CD8-positive, alpha-beta memory T cell (primary cell): ENCODE measurements around the gene VAMP8. TPM values are rescaled to one million over a fixed set of nuclear protein-coding genes. Genes with fewer than 3 reads are reported as not detected.
"Not testable (repeated sequence)": the region's sequence is repeated elsewhere in the genome, so short reads cannot be mapped to it uniquely, and the experiment has no call there.

Experiments
- CTCF ChIA-PET: fragments of 350-600 bp; sonication (Branson Sonifier 250); formaldehyde crosslinking; loops from one replicate; lab custom pipeline; 2021; ENCODE audit warnings: antibody characterized with exemption; lab: Charles Lee
- POLR2A ChIA-PET: fragments of 350-600 bp; sonication (Branson Sonifier 250); formaldehyde crosslinking; loops from one replicate; lab custom pipeline; 2021; ENCODE audit warnings: antibody characterized with exemption; lab: Charles Lee
- DNase-seq, 5 donors: peaks; one replicate each; pipeline versions ENCODE4 v3.0.0 to v3.0.0-alpha.2; 2020 to 2022; ENCODE audit warnings: mixed read lengths in 1 of 5
- H3K27ac ChIP-seq: one replicate; pipeline ENCODE4 v1.7.0; 2013; ENCODE audit warnings: low read depth, mild to moderate bottlenecking, low read length, moderate library complexity
- H3K27me3 ChIP-seq: 2 replicates; pipeline ENCODE4 v1.7.0; 2013; ENCODE audit warnings: low read length, mild to moderate bottlenecking; ENCODE audit not compliant: insufficient read depth, poor library complexity, severe bottlenecking
- H3K36me3 ChIP-seq: 2 replicates; pipeline ENCODE4 v1.7.0; 2013; ENCODE audit warnings: mild to moderate bottlenecking, low read length, moderate library complexity; ENCODE audit not compliant: insufficient read depth
- H3K4me1 ChIP-seq: 2 replicates; pipeline ENCODE4 v1.7.0; 2013; ENCODE audit warnings: mild to moderate bottlenecking, low read length, moderate library complexity; ENCODE audit not compliant: insufficient read depth
- H3K4me3 ChIP-seq: 2 replicates; pipeline ENCODE4 v1.7.0; 2013; ENCODE audit warnings: mild to moderate bottlenecking, low read length
- H3K9me3 ChIP-seq: 2 replicates; pipeline ENCODE4 v1.7.0; 2013; ENCODE audit warnings: mild to moderate bottlenecking, low read length
- H3K27ac Mint-ChIP-seq, 8 donors: one replicate each; pipeline ENCODE4 v1.8.0; 2020 to 2021; ENCODE audit warnings: mixed read lengths in 8 of 8, mild to moderate bottlenecking in 6 of 8, inconsistent platforms in 3 of 8, moderate library complexity in 3 of 8
- H3K27me3 Mint-ChIP-seq, 2 donors: one replicate each; pipeline ENCODE4 v1.8.0; 2020 to 2021; ENCODE audit warnings: mixed read lengths in 2 of 2, mild to moderate bottlenecking in 1 of 2, moderate library complexity in 1 of 2
- H3K36me3 Mint-ChIP-seq, 3 donors: one replicate each; pipeline ENCODE4 v1.8.0; 2020 to 2021; ENCODE audit warnings: mixed read lengths in 3 of 3, inconsistent platforms in 1 of 3, mild to moderate bottlenecking in 1 of 3
- H3K4me1 Mint-ChIP-seq, 3 donors: one replicate each; pipeline ENCODE4 v1.8.0; 2020 to 2021; ENCODE audit warnings: mixed read lengths in 3 of 3, inconsistent platforms in 1 of 3, mild to moderate bottlenecking in 1 of 3
- H3K4me3 Mint-ChIP-seq, 7 donors: one replicate each; pipeline ENCODE4 v1.8.0; 2020 to 2021; ENCODE audit warnings: mixed read lengths in 7 of 7, mild to moderate bottlenecking in 6 of 7, moderate library complexity in 4 of 7, inconsistent platforms in 2 of 7
- H3K9me3 Mint-ChIP-seq, 5 donors: one replicate each; pipeline ENCODE4 v1.8.0; 2020 to 2022; ENCODE audit warnings: mixed read lengths in 5 of 5, mild to moderate bottlenecking in 3 of 5, moderate library complexity in 2 of 5, inconsistent platforms in 1 of 5
- polyA plus RNA-seq: library from polyadenylated mRNA; unstranded; fragments of 300-500 nt; fragmentation: Illumina TruSeq; gene quantifications from one replicate; pipeline ENCODE4 v1.2.3, GENCODE V29; 2021
- total RNA-seq, 2 experiments: library from RNA; stranded (reverse); gene quantifications; one replicate each; pipeline ENCODE4 v1.2.3, GENCODE V29; 2021

Gene VAMP8
- total and polyA plus RNA-seq, 3 experiments from 2014 or later: 94.4 to 355 (median 95.4) TPM

DNA sequence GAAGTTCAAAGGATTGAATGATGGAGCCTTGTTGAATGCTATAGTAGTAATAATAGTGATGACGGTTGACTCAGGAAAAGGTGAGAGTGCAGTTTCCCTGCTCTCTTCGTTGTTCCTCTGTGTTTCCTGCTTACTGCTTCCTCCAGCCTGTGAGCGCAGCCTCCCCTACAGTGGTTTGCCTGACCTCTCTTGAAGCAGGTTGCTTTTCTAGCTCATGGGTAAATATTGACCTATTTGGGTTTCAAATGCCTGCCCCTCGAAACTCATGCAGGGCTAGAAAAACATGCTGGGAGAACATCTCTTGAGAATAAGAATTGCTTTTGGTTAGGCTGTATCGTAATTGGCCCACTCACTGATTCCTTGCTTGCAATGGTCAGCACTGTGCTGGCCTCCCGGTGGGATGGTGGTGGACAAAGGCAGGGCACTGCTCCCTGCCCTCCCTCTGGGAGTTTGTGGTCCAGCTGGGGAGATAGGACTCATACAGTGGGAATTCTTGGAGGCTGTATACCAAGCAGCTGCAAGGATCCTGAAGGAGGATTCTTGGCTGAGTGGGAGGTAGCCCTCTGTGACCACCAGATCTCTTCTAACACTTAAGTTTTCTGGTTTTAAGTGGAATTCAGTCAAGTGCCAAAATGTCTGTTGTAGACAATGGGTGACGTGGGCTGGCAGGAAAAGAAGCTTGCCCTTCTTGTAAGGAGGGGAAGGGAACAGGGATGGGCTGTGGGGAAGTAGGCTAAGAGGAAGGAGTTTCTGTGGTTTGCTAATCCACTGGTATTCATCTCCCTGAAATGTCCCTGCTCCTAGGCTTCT is 12.8 kb downstream of the VAMP8 start:
- ChIA-PET POLR2A (interaction anchor here (0.7 kb wide), 1 partner anchor 20 kb away, joined by 8 read pairs; no protein-coding TSS in a partner anchor), CTCF (no interaction called here)
- Mint-ChIP-seq H3K9me3 (no peaks in the 10 kb centered on the region), H3K4me1 (peaks cover 37 to 42% (median 37%) of the 10 kb centered on the region in 3 donors), H3K27ac (peak overlapping the region in 6 of 8 donors; percentile 0 to 80 (median 30)), H3K27me3 (peaks cover 0 to 1% of the 10 kb centered on the region in 2 donors), H3K4me3 (peak overlapping the region in 1 of 7 donors; percentile 22), H3K36me3 (peaks cover 0 to 3% (median 0%) of the 10 kb centered on the region in 3 donors)
- Histone ChIP-seq H3K9me3 (no peaks in the 10 kb centered on the region), H3K4me3 (no peak overlapping the region), H3K4me1 (peaks cover 30% of the 10 kb centered on the region), H3K27ac (no peak overlapping the region), H3K27me3 (no peaks in the 10 kb centered on the region), H3K36me3 (no peaks in the 10 kb centered on the region)
- DNase-seq: no peak

- Mint-ChIP-seq H3K4me3 (peak overlapping the region in 1 of 7 donors; percentile 22), H3K27ac (peak overlapping the region in 3 of 8 donors; percentile 0 to 80 (median 6)), H3K27me3 (peaks cover 0 to under 1% of the 10 kb centered on the region in 2 donors), H3K36me3 (peaks cover 0 to 10% (median 0%) of the 10 kb centered on the region in 3 donors), H3K9me3 (no peaks in the 10 kb centered on the region), H3K4me1 (peaks cover 36 to 42% (median 37%) of the 10 kb centered on the region in 3 donors)
- H3K4me1 ChIP-seq: peaks cover 23% of the 10 kb centered on the region
- DNase-seq: no peak
- no peaks in the 10 kb centered on the region for H3K27me3 ChIP-seq
- no peak overlapping the region for H3K27ac ChIP-seq
- POLR2A ChIA-PET: interaction anchor here (0.7 kb wide), 1 partner anchor 19 kb away, joined by 8 read pairs; no protein-coding TSS in a partner anchor
- no peaks in the 10 kb centered on the region for H3K36me3 ChIP-seq
- no peak overlapping the region for H3K4me3 ChIP-seq
- CTCF ChIA-PET: no interaction called here
- H3K9me3 ChIP-seq: no peaks in the 10 kb centered on the region
These were observed 13.6 kb downstream of the VAMP8 start for GRCh38 chr2:85590950-85591349.

GRCh38 chr2:85591563-85591962 is 14.2 kb downstream of the VAMP8 start:
- no peaks in the 10 kb centered on the region for H3K36me3 ChIP-seq
- no peak overlapping the region for H3K27ac ChIP-seq
- peak overlapping the region in 1 of 7 donors; percentile 76 for H3K4me3 Mint-ChIP-seq
- peaks cover 38 to 44% (median 41%) of the 10 kb centered on the region in 3 donors for H3K4me1 Mint-ChIP-seq
- no peaks in the 10 kb centered on the region for H3K27me3 Mint-ChIP-seq
- peaks cover 26% of the 10 kb centered on the region for H3K4me1 ChIP-seq
- no peak for DNase-seq
- no peaks in the 10 kb centered on the region for H3K27me3 ChIP-seq
- CTCF ChIA-PET: no interaction called here
- no peak overlapping the region for H3K4me3 ChIP-seq
- H3K9me3 ChIP-seq: no peaks in the 10 kb centered on the region
- POLR2A ChIA-PET: no interaction called here
- peaks cover 0 to 13% (median 0%) of the 10 kb centered on the region in 3 donors for H3K36me3 Mint-ChIP-seq
- H3K27ac Mint-ChIP-seq: peak overlapping the region in 2 of 8 donors; percentile 7 to 66
- H3K9me3 Mint-ChIP-seq: no peaks in the 10 kb centered on the region

DNA sequence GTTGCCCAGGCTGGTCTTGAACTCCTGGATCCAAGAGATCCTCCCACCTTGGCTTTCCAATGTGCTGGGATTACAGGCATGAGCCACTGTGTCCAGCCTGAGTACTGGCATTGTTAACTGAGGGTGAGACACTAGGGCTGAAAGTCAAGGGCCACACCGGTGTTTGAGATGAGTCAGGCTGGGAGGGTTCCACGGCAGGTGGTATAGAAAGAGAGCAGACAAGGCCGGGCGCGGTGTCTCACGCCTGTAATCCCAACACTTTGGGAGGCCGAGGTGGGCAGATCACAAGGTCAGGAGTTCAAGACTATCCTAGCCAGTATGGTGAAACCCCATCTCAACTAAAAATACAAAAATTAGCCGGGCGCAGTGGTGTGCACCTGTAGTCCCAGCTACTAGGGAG is 14.9 kb downstream of the VAMP8 start:
- not testable (repeated sequence) for H3K27me3 Mint-ChIP-seq
- CTCF ChIA-PET: interaction anchor here (0.6 to 1.2 kb wide), 2 partner anchors 9 to 30 kb away, joined by 3 read pairs; no protein-coding TSS in a partner anchor

GRCh38 chr2:85593023-85593422 is 15.6 kb downstream of the VAMP8 start:
- Mint-ChIP-seq H3K9me3 (no peaks in the 10 kb centered on the region), H3K4me3 (peak overlapping the region in 4 of 7 donors; percentile 8 to 99 (median 45)), H3K27ac (peak overlapping the region in 4 of 8 donors; percentile 23 to 67 (median 42)), H3K36me3 (peaks cover 0 to 25% (median 0%) of the 10 kb centered on the region in 3 donors), H3K27me3 (no peaks in the 10 kb centered on the region), H3K4me1 (peaks cover 40 to 47% (median 42%) of the 10 kb centered on the region in 3 donors)
- Histone ChIP-seq H3K4me1 (peaks cover 22% of the 10 kb centered on the region), H3K27me3 (no peaks in the 10 kb centered on the region), H3K36me3 (peaks cover 10% of the 10 kb centered on the region), H3K4me3 (no peak overlapping the region), H3K27ac (no peak overlapping the region), H3K9me3 (no peaks in the 10 kb centered on the region)
- POLR2A ChIA-PET: no interaction called here
- peak in 1 of 5 donors; percentile 30 for DNase-seq
- CTCF ChIA-PET: interaction anchor here (1.2 kb wide), 1 partner anchor 9 kb away, joined by 3 read pairs; no protein-coding TSS in a partner anchor

More for the DNA sequence above, 14.9 kb downstream of the VAMP8 start:
- H3K4me3 ChIP-seq, H3K27me3 ChIP-seq, H3K9me3 ChIP-seq, H3K9me3 Mint-ChIP-seq, DNase-seq, POLR2A ChIA-PET, H3K27ac ChIP-seq, H3K36me3 ChIP-seq: not testable (repeated sequence)
- H3K27ac Mint-ChIP-seq: peak overlapping the region in 3 of 8 donors; percentile 29 to 83 (median 58)
- H3K4me3 Mint-ChIP-seq: peak overlapping the region in 2 of 7 donors; percentile 68 to 76
- peaks cover 28% of the 10 kb centered on the region for H3K4me1 ChIP-seq
- H3K4me1 Mint-ChIP-seq: peaks cover 44 to 50% (median 47%) of the 10 kb centered on the region in 3 donors
- peaks cover 0 to 20% (median 0%) of the 10 kb centered on the region in 3 donors for H3K36me3 Mint-ChIP-seq

- POLR2A ChIA-PET: interaction anchor here (1.2 to 2.3 kb wide), 8 partner anchors 10 to 267 kb away, joined by 4 to 21 read pairs (median 10); partner anchors contain the start of genes C2orf68, GGCX, MAT2A and TGOLN2
These were observed 17.4 kb downstream of the VAMP8 start for GRCh38 chr2:85594715-85595300.

GRCh38 chr2:85595301-85596025 is 18.1 kb downstream of the VAMP8 start, which contains the start of gene RNF181:
Gene RNF181 (plus strand): TSS chr2:85595745. CDS start chr2:85595764, 19 bp downstream.
- peak within 1 kb of the TSS; percentile 96 to 99 (median 98) for H3K4me3 Mint-ChIP-seq
- H3K9me3 Mint-ChIP-seq: no peaks in the 10 kb centered on the region
- H3K27me3 ChIP-seq: no peaks in the 10 kb centered on the region
- H3K27me3 Mint-ChIP-seq: no peaks in the 10 kb centered on the region
- H3K4me3 ChIP-seq: peak within 1 kb of the TSS; percentile 87
- no peaks in the 10 kb centered on the region for H3K9me3 ChIP-seq
- peak within 1 kb of the TSS; percentile 84 for H3K27ac ChIP-seq
- H3K4me1 ChIP-seq: peaks cover 22% of the 10 kb centered on the region
- POLR2A ChIA-PET: interaction anchor here (0.6 to 2.3 kb wide), 11 partner anchors 8 to 268 kb away, joined by 3 to 21 read pairs (median 8); partner anchors contain the start of genes C2orf68, GGCX, MAT2A and TGOLN2
- peak; percentile 80 to 94 (median 90) for DNase-seq
- CTCF ChIA-PET: interaction anchor here (1.0 to 3.6 kb wide), 9 partner anchors 11 to 57 kb away, joined by 3 to 16 read pairs (median 4); partner anchors contain the start of genes C2orf68 and MAT2A
- peak within 1 kb of the TSS; percentile 81 to 99 (median 95) for H3K27ac Mint-ChIP-seq
- peaks cover 10% of the 10 kb centered on the region for H3K36me3 ChIP-seq
- peaks cover 0 to 36% (median 0%) of the 10 kb centered on the region in 3 donors for H3K36me3 Mint-ChIP-seq
- peaks cover 34 to 52% (median 35%) of the 10 kb centered on the region in 3 donors for H3K4me1 Mint-ChIP-seq

More at GRCh38 chr2:85594715-85595300, 17.4 kb downstream of the VAMP8 start:
- Mint-ChIP-seq H3K27ac (peak overlapping the region; percentile 81 to 99 (median 95)), H3K36me3 (peaks cover 0 to 36% (median 0%) of the 10 kb centered on the region in 3 donors), H3K9me3 (no peaks in the 10 kb centered on the region), H3K4me3 (peak overlapping the region; percentile 96 to 99 (median 98)), H3K4me1 (peaks cover 34 to 51% (median 38%) of the 10 kb centered on the region in 3 donors), H3K27me3 (no peaks in the 10 kb centered on the region)
- CTCF ChIA-PET: interaction anchor here (1.0 to 3.6 kb wide), 9 partner anchors 9 to 56 kb away, joined by 3 to 16 read pairs (median 4); partner anchors contain the start of genes C2orf68 and MAT2A
- peaks cover 22% of the 10 kb centered on the region for H3K4me1 ChIP-seq
- H3K36me3 ChIP-seq: peaks cover 10% of the 10 kb centered on the region
- DNase-seq: peak in 1 of 5 donors; percentile 39
- no peaks in the 10 kb centered on the region for H3K27me3 ChIP-seq
- H3K27ac ChIP-seq: peak overlapping the region; percentile 84
- peak overlapping the region; percentile 87 for H3K4me3 ChIP-seq
- H3K9me3 ChIP-seq: no peaks in the 10 kb centered on the region
